Neutrophil (primary cell): Measurements from ENCODE around the gene CACNA1C.

Experiments used
- H3K27ac ChIP-seq: fragments of 200-600 bp; sonication (generic); 2 replicates; pipeline ENCODE4 v1.5.1; 2016; ENCODE audit warnings: mild to moderate bottlenecking, moderate library complexity
- H3K27me3 ChIP-seq: fragments of 200-600 bp; sonication (generic); 2 replicates; pipeline ENCODE4 v1.6.0; 2016; ENCODE audit warnings: mild to moderate bottlenecking
- H3K36me3 ChIP-seq: fragments of 200-600 bp; sonication (generic); 2 replicates; pipeline ENCODE4 v1.5.1; 2017
- H3K4me1 ChIP-seq, 2 experiments: fragments of 200-600 bp in 1 of 2; sonication (generic) in 1 of 2; 1 replicate in 1 of 2; 2 replicates in 1 of 2; pipeline versions ENCODE4 v1.5.1 to v1.6.1; 2013 to 2016; ENCODE audit warnings: low read depth in 1 of 2, low read length in 1 of 2, mild to moderate bottlenecking in 1 of 2, moderate library complexity in 1 of 2; ENCODE audit not compliant: control insufficient read depth in 1 of 2, insufficient read depth in 1 of 2
- H3K4me3 ChIP-seq, 2 experiments: fragments of 200-600 bp in 1 of 2; sonication (generic) in 1 of 2; 1 replicate in 1 of 2; 2 replicates in 1 of 2; pipeline ENCODE4 v1.5.1; 2013 to 2016; ENCODE audit warnings: low read depth in 1 of 2, low read length in 1 of 2, mild to moderate bottlenecking in 1 of 2, moderate library complexity in 1 of 2
- H3K9me3 ChIP-seq: fragments of 200-600 bp; sonication (generic); 2 replicates; pipeline ENCODE4 v1.5.1; 2016
- CTCF ChIP-seq: fragments of 200-600 bp; sonication (generic); IDR thresholded peaks from 2 replicates; pipeline ENCODE4 v1.5.1; 2016; ENCODE audit warnings: antibody characterized with exemption

Gene CACNA1C

GRCh38 chr12:2687058-2687457 lies 634.3 kb downstream of the CACNA1C start:
- Histone ChIP-seq H3K9me3 (no peaks in the 10 kb centered on the region), H3K27me3 (peaks cover 28% of the 10 kb centered on the region), H3K27ac (no peak overlapping the region), H3K36me3 (no peaks in the 10 kb centered on the region), H3K4me1 (peaks cover 16 to 17% of the 10 kb centered on the region in 2 experiments), H3K4me3 (no peak overlapping the region)
- no peak for TF ChIP-seq CTCF

- no peaks in the 10 kb centered on the region for H3K36me3 ChIP-seq
- peaks cover 35% of the 10 kb centered on the region for H3K27me3 ChIP-seq
- peaks cover 20% of the 10 kb centered on the region in 2 experiments for H3K4me1 ChIP-seq
- H3K4me3 ChIP-seq, result no peak overlapping the region
- H3K27ac ChIP-seq, result no peak overlapping the region
- H3K9me3 ChIP-seq, result no peaks in the 10 kb centered on the region
- no peak for TF ChIP-seq CTCF
These were observed 634.9 kb downstream of the CACNA1C start for GRCh38 chr12:2687726-2688125.

- peaks cover 20% of the 10 kb centered on the region in 2 experiments for H3K4me1 ChIP-seq
- no peak for TF ChIP-seq CTCF
- H3K9me3 ChIP-seq, result no peaks in the 10 kb centered on the region
- no peaks in the 10 kb centered on the region for H3K36me3 ChIP-seq
- no peak overlapping the region for H3K27ac ChIP-seq
- H3K4me3 ChIP-seq, result no peak overlapping the region
- peaks cover 42% of the 10 kb centered on the region for H3K27me3 ChIP-seq
These were observed 635.7 kb downstream of the CACNA1C start for GRCh38 chr12:2688381-2688931.

- H3K27ac ChIP-seq, result no peak overlapping the region
- H3K4me1 ChIP-seq, result peaks cover 20% of the 10 kb centered on the region in 2 experiments
- no peak overlapping the region for H3K4me3 ChIP-seq
- no peaks in the 10 kb centered on the region for H3K36me3 ChIP-seq
- H3K27me3 ChIP-seq, result peaks cover 41% of the 10 kb centered on the region
- no peaks in the 10 kb centered on the region for H3K9me3 ChIP-seq
- no peak for TF ChIP-seq CTCF
These were observed 636.6 kb downstream of the CACNA1C start for GRCh38 chr12:2689393-2689792.

- H3K4me1 ChIP-seq, result peaks cover 20% of the 10 kb centered on the region in 2 experiments
- peaks cover 41% of the 10 kb centered on the region for H3K27me3 ChIP-seq
- no peaks in the 10 kb centered on the region for H3K9me3 ChIP-seq
- no peak overlapping the region for H3K27ac ChIP-seq
- TF ChIP-seq CTCF, result no peak
- no peaks in the 10 kb centered on the region for H3K36me3 ChIP-seq
- H3K4me3 ChIP-seq, result no peak overlapping the region
These were observed 637.1 kb downstream of the CACNA1C start for GRCh38 chr12:2689879-2690278.
